ENCODE data around the gene GRIK5. TPM values are rescaled to one million over a fixed set of nuclear protein-coding genes. Genes with fewer than 3 reads are reported as not detected.
"Not testable (repeated sequence)": the region's sequence is repeated elsewhere in the genome, so short reads cannot be mapped to it uniquely, and the experiment has no call there.

The GRIK5 gene
- total RNA-seq, 8 experiments from 2014 or later = 0.41 to 19.5 (median 6.1) TPM

- 90% methylated on average over 2 of the region's 11 CpGs; no CpG with 5 or more reads in 9 of the 10 experiments for WGBS, 10 experiments
- not testable (repeated sequence) for ATAC-seq (replicated peaks in 6 of 8)
Measured at GRCh38 chr19:41991925-41992569, 78.0 kb downstream of the GRIK5 start.

GRCh38 chr19:41991025-41991424 lies 79.0 kb downstream of the GRIK5 start:
- 17 to 100% (median 80%) methylated on average over 1 of the region's 15 CpGs; no CpG with 5 or more reads in 7 of the 10 experiments for WGBS, 10 experiments
- no peak for ATAC-seq (replicated peaks in 6 of 8)
- in situ Hi-C loops (cut with MboI; ENCODE audit: low pct_unique_long_range_greater_than_20kb in 2 of 9, low sequenced_read_pairs in 9 of 9, unreplicated experiment in 9 of 9) = no loop called here
- Histone ChIP-seq H3K27ac (no peak overlapping the region), H3K4me3 (no peak overlapping the region), H3K4me1 (replicated peaks in 1 of 2) (peaks cover 20 to 32% of the 10 kb centered on the region in 2 donors)

More at GRCh38 chr19:41991925-41992569, 78.0 kb downstream of the GRIK5 start:
- in situ Hi-C loops (cut with MboI; ENCODE audit: low pct_unique_long_range_greater_than_20kb in 2 of 9, low sequenced_read_pairs in 9 of 9, unreplicated experiment in 9 of 9); H3K27ac ChIP-seq: not testable (repeated sequence)
- H3K4me3 ChIP-seq = peak overlapping the region; percentile 61 to 92 (median 80)
- peaks cover 31 to 42% of the 10 kb centered on the region in 2 donors for H3K4me1 ChIP-seq (replicated peaks in 1 of 2)

GRCh38 chr19:41990615-41991014 lies 79.4 kb downstream of the GRIK5 start:
- Histone ChIP-seq H3K4me1 (replicated peaks in 1 of 2) (peaks cover 18 to 29% of the 10 kb centered on the region in 2 donors), H3K27ac (no peak overlapping the region), H3K4me3 (no peak overlapping the region)
- ATAC-seq (replicated peaks in 6 of 8) = no peak
- in situ Hi-C loops (cut with MboI; ENCODE audit: low pct_unique_long_range_greater_than_20kb in 2 of 9, low sequenced_read_pairs in 9 of 9, unreplicated experiment in 9 of 9) = no loop called here
- WGBS, 10 experiments = 46 to 100% (median 86%) methylated on average over 1 to 2 of the region's 2 CpGs; no CpG with 5 or more reads in 3 of the 10 experiments

GRCh38 chr19:41990028-41990427 lies 80.0 kb downstream of the GRIK5 start:
- 68 to 100% (median 89%) methylated on average over 1 to 4 of the region's 4 CpGs for WGBS, 10 experiments

GRCh38 chr19:41988947-41989346 lies 81.1 kb downstream of the GRIK5 start:
- H3K27ac ChIP-seq = no peak overlapping the region
- in situ Hi-C loops (cut with MboI; ENCODE audit: low pct_unique_long_range_greater_than_20kb in 2 of 9, low sequenced_read_pairs in 9 of 9, unreplicated experiment in 9 of 9) = no loop called here
- H3K4me3 ChIP-seq = no peak overlapping the region
- 43 to 94% (median 86%) methylated on average over 1 to 6 of the region's 9 CpGs; no CpG with 5 or more reads in 4 of the 10 experiments for WGBS, 10 experiments
- ATAC-seq (replicated peaks in 6 of 8) = no peak
- H3K4me1 ChIP-seq (replicated peaks in 1 of 2) = peaks cover 6 to 17% of the 10 kb centered on the region in 2 donors

More at GRCh38 chr19:41990028-41990427, 80.0 kb downstream of the GRIK5 start:
- in situ Hi-C loops (cut with MboI; ENCODE audit: low pct_unique_long_range_greater_than_20kb in 2 of 9, low sequenced_read_pairs in 9 of 9, unreplicated experiment in 9 of 9) = no loop called here
- no peak for ATAC-seq (replicated peaks in 6 of 8)
- Histone ChIP-seq H3K4me3 (no peak overlapping the region), H3K27ac (no peak overlapping the region), H3K4me1 (replicated peaks in 1 of 2) (peaks cover 12 to 24% of the 10 kb centered on the region in 2 donors)

- H3K4me1 ChIP-seq (replicated peaks in 1 of 2) = peaks cover 3 to 12% of the 10 kb centered on the region in 2 donors
- no peak overlapping the region for H3K4me3 ChIP-seq
- peak in 2 of 8 experiments; percentile 3 to 6 for ATAC-seq (replicated peaks in 6 of 8)
- WGBS, 10 experiments = 55 to 93% (median 75%) methylated on average over 3 to 5 of the region's 10 CpGs; no CpG with 5 or more reads in 6 of the 10 experiments
- in situ Hi-C loops (cut with MboI; ENCODE audit: low pct_unique_long_range_greater_than_20kb in 2 of 9, low sequenced_read_pairs in 9 of 9, unreplicated experiment in 9 of 9) = no loop called here
- no peak overlapping the region for H3K27ac ChIP-seq
Measured at GRCh38 chr19:41987141-41987860, 82.7 kb downstream of the GRIK5 start.

- H3K4me1 ChIP-seq (replicated peaks in 1 of 2) = no peaks in the 10 kb centered on the region
- peak in 3 of 8 experiments; percentile 5 to 28 (median 9) for ATAC-seq (replicated peaks in 6 of 8)
- 93 to 100% methylated on average over 1 to 5 of the region's 17 CpGs; no CpG with 5 or more reads in 8 of the 10 experiments for WGBS, 10 experiments
- no peak overlapping the region for H3K4me3 ChIP-seq
- in situ Hi-C loops (cut with MboI; ENCODE audit: low pct_unique_long_range_greater_than_20kb in 2 of 9, low sequenced_read_pairs in 9 of 9, unreplicated experiment in 9 of 9) = no loop called here
- no peak overlapping the region for H3K27ac ChIP-seq
Measured at GRCh38 chr19:41984961-41985360, 85.0 kb downstream of the GRIK5 start.

- Histone ChIP-seq H3K4me1 (replicated peaks in 1 of 2) (no peaks in the 10 kb centered on the region), H3K4me3 (no peak overlapping the region), H3K27ac (no peak overlapping the region)
- no peak for ATAC-seq (replicated peaks in 6 of 8)
- in situ Hi-C loops (cut with MboI; ENCODE audit: low pct_unique_long_range_greater_than_20kb in 2 of 9, low sequenced_read_pairs in 9 of 9, unreplicated experiment in 9 of 9) = no loop called here
- 55 to 100% (median 80%) methylated on average over 2 to 9 of the region's 15 CpGs; no CpG with 5 or more reads in 4 of the 10 experiments for WGBS, 10 experiments
Measured at GRCh38 chr19:41981724-41982123, 88.3 kb downstream of the GRIK5 start.

- in situ Hi-C loops (cut with MboI; ENCODE audit: low pct_unique_long_range_greater_than_20kb in 2 of 9, low sequenced_read_pairs in 9 of 9, unreplicated experiment in 9 of 9) = no loop called here
- peak in 1 of 8 experiments; percentile 5 for ATAC-seq (replicated peaks in 6 of 8)
- Histone ChIP-seq H3K27ac (no peak overlapping the region), H3K4me1 (replicated peaks in 1 of 2) (no peaks in the 10 kb centered on the region), H3K4me3 (no peak overlapping the region)
- WGBS, 10 experiments = 60 to 95% (median 92%) methylated on average over 1 to 4 of the region's 17 CpGs; no CpG with 5 or more reads in 6 of the 10 experiments
Measured at GRCh38 chr19:41978470-41978869, 91.5 kb downstream of the GRIK5 start.

- no peak for ATAC-seq (replicated peaks in 6 of 8)
- 60 to 95% methylated on average over 3 to 4 of the region's 22 CpGs; no CpG with 5 or more reads in 8 of the 10 experiments for WGBS, 10 experiments
- H3K4me3 ChIP-seq = no peak overlapping the region
- H3K4me1 ChIP-seq (replicated peaks in 1 of 2) = no peaks in the 10 kb centered on the region
- in situ Hi-C loops (cut with MboI; ENCODE audit: low pct_unique_long_range_greater_than_20kb in 2 of 9, low sequenced_read_pairs in 9 of 9, unreplicated experiment in 9 of 9) = no loop called here
- no peak overlapping the region for H3K27ac ChIP-seq
Measured at GRCh38 chr19:41977916-41978315, 92.1 kb downstream of the GRIK5 start.

GRCh38 chr19:41974652-41975051 lies 95.4 kb downstream of the GRIK5 start:
- in situ Hi-C loops (cut with MboI; ENCODE audit: low pct_unique_long_range_greater_than_20kb in 2 of 9, low sequenced_read_pairs in 9 of 9, unreplicated experiment in 9 of 9) = no loop called here
- no peak for ATAC-seq (replicated peaks in 6 of 8)
- Histone ChIP-seq H3K4me3 (no peak overlapping the region), H3K27ac (no peak overlapping the region), H3K4me1 (replicated peaks in 1 of 2) (no peaks in the 10 kb centered on the region)
- 58 to 96% (median 90%) methylated on average over 2 to 6 of the region's 8 CpGs; no CpG with 5 or more reads in 5 of the 10 experiments for WGBS, 10 experiments

- WGBS, 10 experiments = 40 to 94% (median 86%) methylated on average over 1 to 11 of the region's 11 CpGs; no CpG with 5 or more reads in 4 of the 10 experiments
- H3K4me3 ChIP-seq = no peak overlapping the region
- H3K27ac ChIP-seq = no peak overlapping the region
- ATAC-seq (replicated peaks in 6 of 8) = no peak
- in situ Hi-C loops (cut with MboI; ENCODE audit: low pct_unique_long_range_greater_than_20kb in 2 of 9, low sequenced_read_pairs in 9 of 9, unreplicated experiment in 9 of 9) = no loop called here
- no peaks in the 10 kb centered on the region for H3K4me1 ChIP-seq (replicated peaks in 1 of 2)
Measured at GRCh38 chr19:41971363-41971762, 98.6 kb downstream of the GRIK5 start.

GRCh38 chr19:41969772-41970458 lies 100.1 kb downstream of the GRIK5 start:
- no peak overlapping the region for H3K27ac ChIP-seq
- no peaks in the 10 kb centered on the region for H3K4me1 ChIP-seq (replicated peaks in 1 of 2)
- in situ Hi-C loops (cut with MboI; ENCODE audit: low pct_unique_long_range_greater_than_20kb in 2 of 9, low sequenced_read_pairs in 9 of 9, unreplicated experiment in 9 of 9) = no loop called here
- peak in 4 of 8 experiments; percentile 11 to 28 (median 19) for ATAC-seq (replicated peaks in 6 of 8)
- no peak overlapping the region for H3K4me3 ChIP-seq
- 0 to 83% methylated on average over 1 of the region's 19 CpGs; no CpG with 5 or more reads in 8 of the 10 experiments for WGBS, 10 experiments

All from motor neuron (in vitro differentiated cells).